HCT116 (cell line): Measurements from ENCODE around the gene OR5K2. TPM values are rescaled to one million over a fixed set of nuclear protein-coding genes. Genes with fewer than 3 reads are reported as not detected.

Experiments
- ATAC-seq: fragments of 200-7000 bp; cut with Tn5 transposase; 2 replicates; pipeline ENCODE4 v1.9.1; 2020; ENCODE audit warnings: mild to moderate bottlenecking, moderate library complexity
- BruUV-seq: library from RNA; stranded (reverse); fragments of 400-500 nt; replicated peaks from 2 replicates; lab custom pipeline; 2021; lab: Mats Ljungman, UMichigan
- CTCF ChIA-PET: fragments of 300-600 bp; sonication (Branson Sonifier 250); formaldehyde crosslinking; loops from one replicate; lab custom pipeline; 2021; ENCODE audit warnings: antibody characterized with exemption; lab: Charles Lee
- POLR2A ChIA-PET: fragments of 300-600, 350-600 bp; sonication (Branson Sonifier 250); formaldehyde crosslinking; loops from one replicate; lab custom pipeline; 2021; ENCODE audit warnings: antibody characterized with exemption; lab: Charles Lee
- RAD21 ChIA-PET, 2 experiments: fragments of 300-600 bp; sonication (Branson Sonifier 250); formaldehyde crosslinking; loops; one replicate each; lab custom pipeline; 2023; ENCODE audit warnings: low total read pairs in 2 of 2; ENCODE audit not compliant: uncharacterized antibody in 2 of 2, unreplicated experiment in 2 of 2, low non-redundant PET in 1 of 2; lab: Charles Lee
- DNase-seq: peaks from one replicate; pipeline ENCODE4 v3.0.0-alpha.2; 2010; ENCODE audit warnings: low read depth, low spot score
- H2AFZ ChIP-seq: fragments of 200-600 bp; shearing (Covaris generic), sonication (generic); 2 replicates; pipeline ENCODE4 v1.6.1; 2017; ENCODE audit warnings: low read depth, mixed run types, mixed read lengths, antibody characterized with exemption, low read length; ENCODE audit not compliant: poor library complexity, severe bottlenecking
- H3K27ac ChIP-seq: 2 replicates; pipeline ENCODE4 v1.5.1; 2012; ENCODE audit warnings: low read depth, low read length
- H3K27me3 ChIP-seq: fragments of 200-600 bp; sonication (generic); 2 replicates; pipeline ENCODE4 v1.6.1; 2016; ENCODE audit warnings: mixed run types, low read length, mixed read lengths; ENCODE audit not compliant: insufficient read depth
- H3K36me3 ChIP-seq, 2 experiments: fragments of 200-500 bp in 1 of 2; fragments of 200-600 bp in 1 of 2; sonication (Bioruptor generic) in 1 of 2; sonication (generic) in 1 of 2; 2 replicates each; pipeline versions ENCODE4 v1.5.1 to v1.6.1; 2014 to 2016; ENCODE audit warnings: low read length in 2 of 2, inconsistent platforms in 1 of 2, mixed read lengths in 1 of 2, mixed run types in 1 of 2; ENCODE audit not compliant: insufficient read depth in 2 of 2, control insufficient read depth in 1 of 2
- H3K4me1 ChIP-seq, 2 experiments: fragments of 200-600 bp in 1 of 2; sonication (generic) in 1 of 2; 2 replicates each; pipeline versions ENCODE4 v1.5.1 to v1.6.1; 2012 to 2017; ENCODE audit warnings: low read length in 2 of 2, inconsistent platforms in 1 of 2, mild to moderate bottlenecking in 1 of 2, mixed read lengths in 1 of 2, mixed run types in 1 of 2, moderate library complexity in 1 of 2; ENCODE audit not compliant: insufficient read depth in 2 of 2, control insufficient read depth in 1 of 2
- H3K4me2 ChIP-seq: fragments of 200-600 bp; sonication (generic); 2 replicates; pipeline ENCODE4 v1.6.1; 2017; ENCODE audit warnings: mixed run types, low read length, mixed read lengths
- H3K4me3 ChIP-seq, 2 experiments: fragments of 200-600 bp in 1 of 2; sonication (generic) in 1 of 2; replicated peaks in 1 of 2; 2 replicates each; pipeline ENCODE4 v1.5.1; 2011 to 2016; ENCODE audit warnings: low read length in 2 of 2, control low read depth in 1 of 2, low read depth in 1 of 2, mild to moderate bottlenecking in 1 of 2, mixed read lengths in 1 of 2, mixed run types in 1 of 2
- H3K79me2 ChIP-seq: fragments of 200-600 bp; sonication (generic); 2 replicates; pipeline ENCODE4 v1.6.1; 2017; ENCODE audit warnings: mild to moderate bottlenecking, mixed run types, low read length, moderate library complexity, mixed read lengths; ENCODE audit not compliant: insufficient read depth
- H3K9ac ChIP-seq: fragments of 200-600 bp; sonication (generic); 2 replicates; pipeline ENCODE4 v1.6.1; 2016; ENCODE audit warnings: low read length, mixed read lengths
- H3K9me2 ChIP-seq: fragments of 200-600 bp; sonication (generic), shearing (Covaris generic); 2 replicates; pipeline ENCODE4 v1.6.1; 2017; ENCODE audit warnings: mixed run types, mild to moderate bottlenecking, moderate library complexity; ENCODE audit not compliant: insufficient read depth
- H3K9me3 ChIP-seq, 2 experiments: fragments of 200-500 bp in 1 of 2; fragments of 200-600 bp in 1 of 2; sonication (Bioruptor generic) in 1 of 2; sonication (generic) in 1 of 2; 2 replicates each; pipeline ENCODE4 v1.6.1; 2014 to 2017; ENCODE audit warnings: low read length in 2 of 2, mixed read lengths in 2 of 2, inconsistent platforms in 1 of 2, low read depth in 1 of 2, mild to moderate bottlenecking in 1 of 2, mixed run types in 1 of 2, moderate library complexity in 1 of 2; ENCODE audit not compliant: control insufficient read depth in 1 of 2, insufficient read depth in 1 of 2
- H4K20me1 ChIP-seq: fragments of 200-600 bp; sonication (generic), shearing (Covaris generic); 2 replicates; pipeline ENCODE4 v1.6.1; 2017; ENCODE audit warnings: mixed run types, mild to moderate bottlenecking, moderate library complexity; ENCODE audit not compliant: insufficient read depth
- ATF3 ChIP-seq: IDR thresholded peaks from 2 replicates; pipeline ENCODE4 v1.6.1; 2012
- CBX3 ChIP-seq: IDR thresholded peaks from 2 replicates; pipeline ENCODE4 v1.6.1; 2012; ENCODE audit warnings: low read depth
- ELF1 ChIP-seq: IDR thresholded peaks from 2 replicates; pipeline ENCODE4 v1.6.1; 2012; ENCODE audit warnings: low read depth, borderline replicate concordance
- EZH2 ChIP-seq: fragments of 200-600 bp; sonication (generic); IDR thresholded peaks from 2 replicates; pipeline ENCODE4 v1.6.1; 2017; ENCODE audit warnings: antibody characterized with exemption, mixed run types
- FOSL1 ChIP-seq: IDR thresholded peaks from 2 replicates; pipeline ENCODE4 v1.6.1; 2012; ENCODE audit warnings: low read depth
- JUND ChIP-seq: IDR thresholded peaks from 2 replicates; pipeline ENCODE4 v1.6.1; 2012
- POLR2A ChIP-seq: IDR thresholded peaks from 2 replicates; pipeline ENCODE4 v1.7.0; 2011; ENCODE audit warnings: borderline replicate concordance; ENCODE audit not compliant: insufficient read depth, insufficient read length; ENCODE audit errors: extremely low read depth
- POLR2AphosphoS5 ChIP-seq: IDR thresholded peaks from 2 replicates; pipeline ENCODE4 v1.6.1; 2011; ENCODE audit warnings: mild to moderate bottlenecking, low read depth, low read length, moderate library complexity
- RAD21 ChIP-seq: IDR thresholded peaks from 2 replicates; pipeline ENCODE4 v1.6.1; 2012; ENCODE audit warnings: low read depth, mild to moderate bottlenecking
- SP1 ChIP-seq: IDR thresholded peaks from 2 replicates; pipeline ENCODE4 v1.6.1; 2012; ENCODE audit warnings: low read depth
- YY1 ChIP-seq: IDR thresholded peaks from 2 replicates; pipeline ENCODE4 v1.6.1; 2011; ENCODE audit warnings: low read length, low read depth, moderate library complexity, mild to moderate bottlenecking; ENCODE audit not compliant: insufficient replicate concordance; ENCODE audit errors: extremely low read depth
- intact Hi-C: fragments of 100-400 bp; cut with micrococcal nuclease; formaldehyde crosslinking; loops from 2 replicates; pipeline ENCODE4 v1.10.0; 2022
- total RNA-seq: library from RNA; stranded (reverse); gene quantifications from one replicate; pipeline ENCODE4 v1.2.1, GENCODE V29; 2021; ENCODE audit not compliant: unreplicated experiment
- TF ChIP-seq, protein P1 (sequence below): IDR thresholded peaks from 2 replicates; pipeline ENCODE4 v1.6.1; 2012
- TF ChIP-seq, protein P2 (sequence below), 3 experiments: fragments of 200-600 bp in 1 of 3; sonication (generic) in 1 of 3; IDR thresholded peaks in 2 of 3; conservative IDR thresholded peaks in 1 of 3; 2 replicates each; pipeline ENCODE4 v1.5.1; 2012 to 2017; ENCODE audit warnings: low read depth in 2 of 3, low read length in 2 of 3, antibody characterized with exemption in 1 of 3, borderline replicate concordance in 1 of 3, control low read depth in 1 of 3, mild to moderate bottlenecking in 1 of 3, mixed read lengths in 1 of 3, mixed run types in 1 of 3, moderate library complexity in 1 of 3; ENCODE audit not compliant: insufficient read depth in 1 of 3

The OR5K2 gene
- total RNA-seq, 1 experiment from 2014 or later = not detected

DNA sequence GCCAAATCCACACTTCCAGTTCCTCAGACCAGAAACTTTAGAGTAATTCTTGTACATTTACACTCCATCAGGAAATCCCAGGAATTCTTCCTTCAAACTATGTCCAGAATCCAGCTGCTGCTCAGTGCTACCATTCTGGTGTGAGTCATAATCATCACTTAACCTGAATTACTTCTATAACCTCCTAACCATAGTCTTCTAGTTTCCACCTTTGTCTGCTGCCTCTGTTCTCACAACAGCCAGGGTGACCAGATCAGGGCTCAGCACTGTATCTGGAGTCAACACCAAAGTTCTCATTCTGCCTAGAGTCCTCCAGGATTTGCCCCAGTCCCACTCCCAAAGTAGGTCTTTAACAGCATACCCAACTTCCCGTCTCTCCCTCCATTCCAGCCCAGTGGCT lies 21.9 kb downstream of the OR5K2 start:
- ATAC-seq (no peak), DNase-seq (no peak)
- BruUV-seq = no TSS peak
- ChIA-PET POLR2A (interaction anchor here (1.0 kb wide), 1 partner anchor 66 kb away, joined by 3 read pairs; no protein-coding TSS in a partner anchor), CTCF (no interaction called here), RAD21 (no interaction called here)
- no peaks in the 10 kb centered on the region for H3K9me3 ChIP-seq
- H3K9me2 ChIP-seq = no peaks in the 10 kb centered on the region
- no peak overlapping the region for H3K4me3 ChIP-seq
- no peak overlapping the region for H2AFZ ChIP-seq
- TF ChIP-seq CBX3 (no peak), RAD21 (no peak), FOSL1 (peak; percentile 14; the same call in 1 of the 2 replicates)
- H3K36me3 ChIP-seq = peaks cover 46 to 54% of the 10 kb centered on the region in 2 experiments
- H3K4me2 ChIP-seq = peak overlapping the region; percentile 87
- H3K27ac ChIP-seq = peak overlapping the region; percentile 86
- intact Hi-C loops = no loop called here
- H3K27me3 ChIP-seq = no peaks in the 10 kb centered on the region
- peak overlapping the region; percentile 6; the same call in 1 of the 2 replicates for H3K9ac ChIP-seq
- peaks cover 71% of the 10 kb centered on the region for H3K79me2 ChIP-seq
- H4K20me1 ChIP-seq = no peaks in the 10 kb centered on the region
- H3K4me1 ChIP-seq = peaks cover 61 to 86% of the 10 kb centered on the region in 2 experiments

DNA sequence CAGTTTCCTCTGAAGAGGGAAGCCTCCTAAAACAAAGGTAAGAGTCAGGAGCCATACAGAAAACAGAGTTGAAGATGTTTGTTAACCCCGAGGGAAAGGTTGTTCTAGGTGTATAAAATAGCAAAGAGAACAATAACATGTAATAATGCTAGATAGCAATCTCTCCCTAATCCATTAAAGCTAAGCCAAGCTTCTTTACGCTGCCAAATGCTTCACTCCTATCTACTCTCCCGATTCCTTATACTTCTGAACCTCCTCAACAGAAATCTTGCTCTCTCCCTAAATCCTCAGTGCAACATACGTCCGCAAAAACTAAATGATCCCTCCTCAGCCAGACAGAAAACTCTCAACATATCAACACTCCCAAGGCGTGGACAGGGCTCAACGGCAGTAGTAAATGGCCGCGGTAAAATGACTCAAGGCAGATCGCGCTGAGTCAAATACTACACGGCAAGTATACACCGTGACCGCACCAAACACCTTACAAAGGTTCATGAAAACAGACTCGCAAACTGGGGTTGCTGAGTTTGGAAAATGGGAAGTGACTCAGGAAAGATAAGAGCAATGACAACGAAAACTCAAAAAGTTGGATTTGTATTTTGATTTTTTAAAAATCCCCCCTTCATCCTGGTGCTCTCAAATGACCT lies 24.5 kb downstream of the OR5K2 start:
- intact Hi-C loops = loop anchor here (5.0 kb wide), 1 partner anchor 65 kb away; no protein-coding TSS in a partner anchor
- Histone ChIP-seq H3K9ac (peak overlapping the region; percentile 86), H2AFZ (no peak overlapping the region), H3K9me2 (no peaks in the 10 kb centered on the region), H3K9me3 (no peaks in the 10 kb centered on the region), H3K79me2 (peaks cover 71% of the 10 kb centered on the region), H3K27me3 (no peaks in the 10 kb centered on the region), H4K20me1 (no peaks in the 10 kb centered on the region), H3K4me2 (peak overlapping the region; percentile 87), H3K4me1 (peaks cover 37 to 65% of the 10 kb centered on the region in 2 experiments), H3K36me3 (peaks cover 36 to 43% of the 10 kb centered on the region in 2 experiments), H3K4me3 (peak overlapping the region; percentile 67 to 78), H3K27ac (peak overlapping the region; percentile 86)
- ATAC-seq = peak; percentile 41
- BruUV-seq = no TSS peak
- POLR2A ChIA-PET = interaction anchor here (0.8 to 1.7 kb wide), 10 partner anchors 8 to 116 kb away, joined by 3 to 17 read pairs (median 6); partner anchors contain the start of gene GPR15
- CTCF ChIA-PET = interaction anchor here (0.9 kb wide), 1 partner anchor 11 kb away, joined by 3 read pairs; no protein-coding TSS in a partner anchor
- RAD21 ChIA-PET = interaction anchor here in 1 of 2 experiments (1.2 kb wide), 1 partner anchor 39 kb away, joined by 3 read pairs; no protein-coding TSS in a partner anchor
- DNase-seq = peak; percentile 42
- no peak for TF ChIP-seq POLR2A
- no peak for TF ChIP-seq POLR2AphosphoS5
- no peak for TF ChIP-seq ATF3
- TF ChIP-seq JUND = 0 out of 2 replicates have a peak, but pooled peaks have one; percentile 4
- TF ChIP-seq, protein P1, sequence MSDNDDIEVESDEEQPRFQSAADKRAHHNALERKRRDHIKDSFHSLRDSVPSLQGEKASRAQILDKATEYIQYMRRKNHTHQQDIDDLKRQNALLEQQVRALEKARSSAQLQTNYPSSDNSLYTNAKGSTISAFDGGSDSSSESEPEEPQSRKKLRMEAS = no peak; the same call in 1 of the 2 replicates
- TF ChIP-seq YY1 = peak; percentile 5
- TF ChIP-seq, protein P2, sequence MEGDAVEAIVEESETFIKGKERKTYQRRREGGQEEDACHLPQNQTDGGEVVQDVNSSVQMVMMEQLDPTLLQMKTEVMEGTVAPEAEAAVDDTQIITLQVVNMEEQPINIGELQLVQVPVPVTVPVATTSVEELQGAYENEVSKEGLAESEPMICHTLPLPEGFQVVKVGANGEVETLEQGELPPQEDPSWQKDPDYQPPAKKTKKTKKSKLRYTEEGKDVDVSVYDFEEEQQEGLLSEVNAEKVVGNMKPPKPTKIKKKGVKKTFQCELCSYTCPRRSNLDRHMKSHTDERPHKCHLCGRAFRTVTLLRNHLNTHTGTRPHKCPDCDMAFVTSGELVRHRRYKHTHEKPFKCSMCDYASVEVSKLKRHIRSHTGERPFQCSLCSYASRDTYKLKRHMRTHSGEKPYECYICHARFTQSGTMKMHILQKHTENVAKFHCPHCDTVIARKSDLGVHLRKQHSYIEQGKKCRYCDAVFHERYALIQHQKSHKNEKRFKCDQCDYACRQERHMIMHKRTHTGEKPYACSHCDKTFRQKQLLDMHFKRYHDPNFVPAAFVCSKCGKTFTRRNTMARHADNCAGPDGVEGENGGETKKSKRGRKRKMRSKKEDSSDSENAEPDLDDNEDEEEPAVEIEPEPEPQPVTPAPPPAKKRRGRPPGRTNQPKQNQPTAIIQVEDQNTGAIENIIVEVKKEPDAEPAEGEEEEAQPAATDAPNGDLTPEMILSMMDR (IDR thresholded peaks at IDR 0.05 in 2 of 3, conservative IDR thresholded peaks at IDR 0.05 in 1 of 3; ENCODE audit: borderline replicate concordance in 1 of 3, insufficient read depth in 1 of 3, low read depth in 2 of 3, low read length in 2 of 3) = no peak
- TF ChIP-seq ELF1 = no peak
- no peak for TF ChIP-seq SP1
- TF ChIP-seq EZH2 = no peak
